Measurements from ENCODE around the gene PCDH10. TPM values are rescaled to one million over a fixed set of nuclear protein-coding genes. Genes with fewer than 3 reads are reported as not detected.
"Not testable (repeated sequence)": the region's sequence is repeated elsewhere in the genome, so short reads cannot be mapped to it uniquely, and the experiment has no call there.

Gene PCDH10
- total RNA-seq, 1 donor from 2014 or later: 14.6 TPM

DNA sequence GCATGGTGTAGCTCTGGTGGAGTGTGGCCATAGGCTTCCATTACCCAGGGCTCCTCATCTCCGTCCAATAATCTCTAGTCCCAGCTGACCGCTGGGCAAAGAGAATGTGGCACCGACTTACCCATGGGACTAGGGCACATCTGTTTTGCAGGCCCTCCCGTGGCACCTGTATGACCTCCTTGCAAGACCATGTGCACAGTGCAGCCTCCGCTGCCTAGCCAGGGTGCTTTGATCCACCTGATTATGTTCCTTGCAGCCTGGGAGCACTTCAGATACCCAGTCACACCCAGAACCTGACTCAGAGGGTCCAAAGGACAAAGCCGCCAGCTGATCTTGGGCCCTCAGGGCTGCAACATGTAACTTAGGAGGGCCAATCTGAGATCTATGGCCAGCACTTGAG, 84.8 kb downstream of the PCDH10 start:
- Mint-ChIP-seq H3K4me1 (ENCODE audit: unreplicated experiment) (peaks cover 3% of the 10 kb centered on the region), H3K9me3 (ENCODE audit: unreplicated experiment) (peaks cover 6% of the 10 kb centered on the region), H3K27ac (ENCODE audit: unreplicated experiment) (no peak overlapping the region), H3K4me3 (ENCODE audit: unreplicated experiment) (no peak overlapping the region), H3K36me3 (ENCODE audit: unreplicated experiment) (no peaks in the 10 kb centered on the region), H3K27me3 (ENCODE audit: unreplicated experiment) (no peaks in the 10 kb centered on the region)
- DNase-seq (ENCODE audit: extremely low spot score, unreplicated experiment): no peak
- TF ChIP-seq, protein P1, sequence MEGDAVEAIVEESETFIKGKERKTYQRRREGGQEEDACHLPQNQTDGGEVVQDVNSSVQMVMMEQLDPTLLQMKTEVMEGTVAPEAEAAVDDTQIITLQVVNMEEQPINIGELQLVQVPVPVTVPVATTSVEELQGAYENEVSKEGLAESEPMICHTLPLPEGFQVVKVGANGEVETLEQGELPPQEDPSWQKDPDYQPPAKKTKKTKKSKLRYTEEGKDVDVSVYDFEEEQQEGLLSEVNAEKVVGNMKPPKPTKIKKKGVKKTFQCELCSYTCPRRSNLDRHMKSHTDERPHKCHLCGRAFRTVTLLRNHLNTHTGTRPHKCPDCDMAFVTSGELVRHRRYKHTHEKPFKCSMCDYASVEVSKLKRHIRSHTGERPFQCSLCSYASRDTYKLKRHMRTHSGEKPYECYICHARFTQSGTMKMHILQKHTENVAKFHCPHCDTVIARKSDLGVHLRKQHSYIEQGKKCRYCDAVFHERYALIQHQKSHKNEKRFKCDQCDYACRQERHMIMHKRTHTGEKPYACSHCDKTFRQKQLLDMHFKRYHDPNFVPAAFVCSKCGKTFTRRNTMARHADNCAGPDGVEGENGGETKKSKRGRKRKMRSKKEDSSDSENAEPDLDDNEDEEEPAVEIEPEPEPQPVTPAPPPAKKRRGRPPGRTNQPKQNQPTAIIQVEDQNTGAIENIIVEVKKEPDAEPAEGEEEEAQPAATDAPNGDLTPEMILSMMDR (IDR thresholded peaks at IDR 0.05): no peak

DNA sequence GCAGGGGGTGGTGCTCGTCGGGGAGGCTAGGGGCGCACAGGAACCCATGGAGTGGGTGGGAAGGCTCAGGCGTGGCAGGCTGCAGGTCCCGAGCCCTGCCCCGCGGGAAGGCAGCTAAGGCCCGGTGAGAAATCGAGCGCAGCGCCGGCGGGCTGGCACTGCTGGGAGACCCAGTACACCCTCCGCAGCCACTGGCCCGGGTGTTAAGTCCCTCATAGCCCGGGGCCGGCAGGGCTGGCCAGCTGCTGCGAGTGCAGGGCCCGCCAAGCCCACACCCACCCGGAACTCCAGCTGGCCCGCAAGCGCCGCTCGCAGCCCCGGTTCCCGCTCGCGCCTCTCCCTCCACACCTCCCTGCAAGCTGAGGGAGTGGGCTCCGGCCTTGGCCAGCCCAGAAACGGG, 91.4 kb downstream of the PCDH10 start:
- H3K27ac Mint-ChIP-seq (ENCODE audit: unreplicated experiment); H3K36me3 Mint-ChIP-seq (ENCODE audit: unreplicated experiment); H3K27me3 Mint-ChIP-seq (ENCODE audit: unreplicated experiment); DNase-seq (ENCODE audit: extremely low spot score, unreplicated experiment); H3K4me3 Mint-ChIP-seq (ENCODE audit: unreplicated experiment); H3K4me1 Mint-ChIP-seq (ENCODE audit: unreplicated experiment); H3K9me3 Mint-ChIP-seq (ENCODE audit: unreplicated experiment): not testable (repeated sequence)
